ENCODE measurements around the gene TMED9. TPM values are rescaled to one million over a fixed set of nuclear protein-coding genes. Genes with fewer than 3 reads are reported as not detected.

TMED9 gene
- total and polyA plus RNA-seq, 2 of the 4 experiments (the other 2 are of a cell fraction): 123 to 357 TPM

- Histone ChIP-seq H3K4ac (ENCODE audit: low read depth, low read length) (peak overlapping the region; percentile 75), H3K9ac (ENCODE audit: low read depth, low read length) (peak overlapping the region; percentile 88), H2BK15ac (ENCODE audit: low read depth, low read length) (no peak overlapping the region), H3K79me1 (ENCODE audit: low read depth in 1 of 2, low read length in 2 of 2) (peaks cover 3 to 58% of the 10 kb centered on the region in 2 experiments; a peak in 3 of 4 replicates), H3K14ac (replicated peaks; ENCODE audit: low read depth, low read length) (peak overlapping the region; percentile 38), H2AK9ac (replicated peaks; ENCODE audit: low read depth, low read length, poor library complexity) (peak overlapping the region; percentile 94), H3K27me3 (ENCODE audit: control insufficient read depth, insufficient read depth, low read length) (no peaks in the 10 kb centered on the region), H2AFZ (replicated peaks; ENCODE audit: low read length, poor library complexity) (peak overlapping the region; percentile 72), H3K9me3 (ENCODE audit: control insufficient read depth, insufficient read depth, low read length) (no peaks in the 10 kb centered on the region), H4K8ac (ENCODE audit: low read depth in 2 of 2, low read length in 2 of 2) (peak overlapping the region; percentile 12 to 47; a peak in 2 of 4 replicates), H4K91ac (ENCODE audit: insufficient read depth, low read depth, low read length) (peak overlapping the region; percentile 14; the same call in 1 of the 2 replicates), H2BK120ac (ENCODE audit: low read depth, low read length) (no peak overlapping the region), H3K4me3 (ENCODE audit: insufficient read depth, low read depth, low read length) (peak overlapping the region; percentile 92), H2AK5ac (ENCODE audit: low read depth, low read length) (peak overlapping the region; percentile 50), H4K20me1 (ENCODE audit: insufficient read depth, low read length) (peaks cover 42% of the 10 kb centered on the region), H3K36me3 (ENCODE audit: control insufficient read depth, insufficient read depth, low read length) (peaks cover 5% of the 10 kb centered on the region; the same call in 1 of the 2 replicates), H3K4me2 (ENCODE audit: low read depth, low read length) (peak overlapping the region; percentile 98), H3K18ac (ENCODE audit: low read depth, low read length) (no peak overlapping the region), H3K23ac (ENCODE audit: low read depth, low read length) (peak overlapping the region; percentile 88), H3K27ac (ENCODE audit: insufficient read depth, low read length) (peak overlapping the region; percentile 80), H3K56ac (ENCODE audit: extremely low read depth, insufficient read depth, low read length) (peak overlapping the region; percentile 71), H3K4me1 (ENCODE audit: control insufficient read depth, insufficient read depth, low read length) (peaks cover 21% of the 10 kb centered on the region), H4K5ac (ENCODE audit: low read depth, low read length) (0 out of 2 replicates have a peak overlapping the region, but pooled peaks have one; percentile 4), H3K9me1 (ENCODE audit: insufficient read depth, low read length) (peaks cover 26% of the 10 kb centered on the region), H2BK5ac (ENCODE audit: low read depth, low read length, poor library complexity, severe bottlenecking) (peak overlapping the region; percentile 66), H2BK20ac (ENCODE audit: low read depth, low read length) (no peak overlapping the region)
- TF ChIP-seq MXI1 (IDR thresholded peaks at IDR 0.05; ENCODE audit: borderline replicate concordance, low read depth, low read length) (peak; percentile 61; the same call in 1 of the 2 replicates), MAFK (IDR thresholded peaks at IDR 0.05; ENCODE audit: low read depth, low read length) (no peak), RFX5 (IDR thresholded peaks at IDR 0.05; ENCODE audit: low read depth, low read length) (no peak), RCOR1 (IDR thresholded peaks at IDR 0.05; ENCODE audit: insufficient replicate concordance, low read length) (no peak), CTCF (conservative IDR thresholded peaks at IDR 0.05; ENCODE audit: low read depth, low read length) (0 out of 2 replicates have a peak, but pooled peaks have one; percentile 2)
- ChIA-PET CTCF (no interaction called here), POLR2A (ENCODE audit: unreplicated experiment) (no interaction called here)
- BruUV-seq (replicated peaks): no TSS peak
- ATAC-seq (ENCODE audit: low read depth): peak; percentile 27
- 4% methylated on average over 5 of the region's 16 CpGs; no CpG with 5 or more reads in 1 of the 2 experiments for WGBS, 2 experiments (ENCODE audit: extremely low coverage in 2 of 2, insufficient read length in 1 of 2)
- no peak for DNase-seq
- intact Hi-C loops (cut with micrococcal nuclease) (loop anchor here (2.0 kb wide), 1 partner anchor 40 kb away; the partner anchor contains the start of gene TMED9), dilution Hi-C loops (cut with HindIII; ENCODE audit: low sequenced_read_pairs, unreplicated experiment) (no loop called here), in situ Hi-C loops (cut with MboI; ENCODE audit: low sequenced_read_pairs) (no loop called here)
Measured at GRCh38 chr5:177552839-177553455, 39.1 kb upstream of the TMED9 start.
